GM21515 (cell line): ENCODE results near the gene APBA3.
A peak's percentile ranks its signal among the peaks of the same experiment; 100 is the strongest.
"Not testable (repeated sequence)": the region's sequence is repeated elsewhere in the genome, so short reads cannot be mapped to it uniquely, and the experiment has no call there.

Source experiments
- ATAC-seq: cut with Tn5 transposase; IDR thresholded peaks from one replicate; pipeline ENCODE4 v1.9.1; 2021; ENCODE audit not compliant: unreplicated experiment

APBA3 gene

DNA sequence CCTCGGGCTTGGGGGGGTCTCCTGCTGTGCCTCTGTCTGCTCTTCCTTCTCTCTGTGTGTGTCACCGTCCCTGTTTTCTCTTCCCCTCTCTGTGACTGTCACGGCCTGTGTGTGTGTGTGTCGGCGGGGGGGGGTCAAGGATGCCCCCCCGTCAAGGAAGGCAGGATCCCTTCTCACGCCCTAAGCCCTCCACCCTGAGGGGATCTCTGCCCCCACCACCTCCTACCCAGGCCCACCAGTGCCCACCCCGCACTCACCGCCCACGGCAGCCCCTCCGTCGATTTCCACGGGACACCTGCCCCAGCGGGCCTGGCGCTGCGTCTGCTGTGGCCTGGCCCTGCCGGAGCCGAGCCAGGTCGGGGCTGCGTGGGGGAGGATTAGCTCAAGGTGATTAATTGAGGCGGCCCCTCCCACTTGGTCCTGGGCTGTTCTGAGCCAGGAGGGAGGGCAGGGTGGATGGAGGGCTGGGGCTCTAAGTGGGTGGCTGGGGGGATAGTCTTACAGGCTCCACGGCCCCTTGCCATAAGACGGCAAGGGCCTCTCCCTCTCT, 10.5 kb upstream of the APBA3 start, which contains the start of gene RAX2:
TSS of gene RAX2 (minus strand) at position 323 of the 550 bp plus-strand sequence. CDS start 486 bp downstream, outside the sequence.
- ATAC-seq = no peak

DNA sequence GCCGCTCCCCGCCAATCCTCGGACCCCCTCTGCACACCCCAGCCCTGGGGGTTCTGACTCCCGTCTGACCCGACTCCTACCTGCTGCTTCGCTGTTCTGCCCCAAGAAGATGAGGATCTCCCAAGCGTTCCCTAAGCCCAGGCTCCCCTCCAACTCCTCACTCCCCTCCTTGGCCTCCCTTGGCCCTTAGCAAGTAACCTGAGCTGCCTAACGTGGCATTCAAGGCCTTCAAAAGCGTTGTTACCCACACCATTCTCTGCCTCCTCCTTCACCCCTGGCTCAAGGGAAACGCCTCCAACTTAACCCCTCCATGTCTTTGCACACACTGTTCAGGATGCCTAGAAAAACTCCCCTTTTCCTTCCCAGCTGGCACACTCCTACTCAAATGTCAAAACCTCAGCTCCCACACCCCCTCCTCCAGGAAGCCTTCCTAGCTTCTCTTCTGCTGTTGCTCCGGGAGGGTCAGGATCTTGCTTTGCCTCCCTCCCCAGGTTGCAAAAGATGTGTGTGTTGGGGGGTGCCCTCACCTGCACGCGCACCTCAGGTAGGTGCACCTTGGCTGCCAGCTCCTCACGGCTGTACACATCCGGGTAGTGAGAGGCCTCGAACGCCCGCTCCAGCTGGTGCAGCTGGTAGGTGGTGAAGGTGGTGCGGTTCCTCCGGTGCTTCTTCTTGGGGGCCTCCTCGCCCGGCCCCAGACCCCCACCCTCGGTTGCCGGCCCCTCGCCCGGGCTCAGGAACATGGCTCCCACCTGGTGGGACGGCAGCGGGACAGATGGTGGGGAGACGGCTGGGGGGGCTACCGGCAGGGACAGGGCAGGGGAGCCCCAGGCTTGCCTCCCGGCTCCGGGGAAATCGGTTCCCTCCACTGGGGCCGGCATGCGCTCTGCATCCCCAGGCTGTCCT, 9.8 kb upstream of the APBA3 start:
- no peak for ATAC-seq

DNA sequence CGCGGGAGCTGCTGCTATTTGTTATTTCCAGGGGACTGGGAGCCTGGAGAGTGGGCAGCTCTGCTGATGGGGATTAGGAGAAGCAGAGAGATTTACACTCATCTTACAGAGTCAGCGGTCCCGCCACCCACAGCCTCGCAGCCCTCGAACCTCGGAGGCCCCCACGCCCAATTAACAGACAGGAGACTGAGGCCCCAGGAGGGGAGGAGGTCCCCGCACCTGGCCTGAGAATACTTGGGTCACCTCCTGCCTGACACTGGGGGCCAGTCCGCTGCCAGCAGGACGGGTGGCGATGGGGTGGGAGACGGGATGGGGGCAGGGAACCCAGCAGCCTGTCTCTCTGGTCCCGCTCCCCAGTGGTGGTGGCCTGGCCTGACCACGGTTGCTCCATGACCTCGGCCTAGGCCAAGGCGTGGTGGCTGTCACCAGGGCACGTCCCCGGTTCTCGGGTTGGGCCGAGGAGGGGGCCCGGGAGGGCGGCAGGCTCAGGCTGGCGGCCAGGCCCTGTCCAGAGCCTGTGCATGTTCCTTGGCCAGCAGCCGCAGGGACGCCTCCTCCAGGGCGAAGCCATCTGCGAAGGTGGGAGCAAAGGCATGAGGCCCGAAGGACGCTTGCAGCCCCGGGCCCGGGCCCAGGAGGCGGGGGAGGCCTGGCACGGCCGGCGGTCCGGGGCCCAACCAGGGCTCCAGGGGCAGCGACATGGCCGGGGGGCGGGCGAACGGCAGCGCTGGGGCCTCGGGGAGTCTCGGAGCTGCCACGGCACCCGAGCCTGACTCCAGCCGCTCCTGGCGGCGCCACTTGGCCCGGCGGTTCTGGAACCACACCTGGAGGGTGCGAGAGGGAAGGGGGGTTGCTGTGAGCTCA, 8.9 kb upstream of the APBA3 start:
- ATAC-seq = no peak

DNA sequence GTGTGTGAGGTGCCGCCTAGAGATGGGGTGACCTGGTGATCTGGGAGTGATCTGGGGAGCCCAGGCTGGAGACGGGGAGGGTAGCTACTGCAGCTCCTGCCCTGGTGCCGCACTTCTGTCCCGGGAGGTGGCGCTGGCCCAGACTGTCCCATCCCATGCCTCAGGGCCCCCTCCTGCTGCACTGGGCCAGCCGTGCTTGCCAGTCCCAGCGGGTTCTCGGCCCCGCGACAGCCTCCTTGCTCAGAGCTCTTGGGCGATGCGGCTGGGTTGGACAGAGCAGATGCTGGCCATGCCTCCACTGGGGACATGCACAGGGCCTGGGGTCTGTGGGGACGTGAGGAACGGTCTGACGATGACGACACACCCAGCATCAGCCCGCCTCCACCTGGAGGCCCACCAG, 8.0 kb upstream of the APBA3 start:
- no peak for ATAC-seq

DNA sequence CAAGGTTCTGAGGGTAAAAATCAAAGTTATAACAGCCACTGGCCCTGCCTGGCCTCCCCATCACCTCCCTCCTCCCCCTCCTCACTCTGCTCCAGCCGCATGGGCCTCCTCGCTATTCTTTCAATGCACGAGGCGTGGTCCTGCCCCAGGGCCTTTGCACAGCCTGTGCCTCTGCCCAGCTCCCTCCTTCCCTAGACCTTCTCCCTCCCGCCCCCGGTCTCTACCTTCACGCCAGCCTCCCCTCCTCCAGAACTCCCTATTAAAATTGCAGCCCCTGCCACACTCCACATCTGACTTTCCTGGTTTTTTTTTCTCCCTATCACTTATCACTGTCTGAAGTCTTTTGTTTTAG, 7.2 kb upstream of the APBA3 start:
- ATAC-seq = no peak

DNA sequence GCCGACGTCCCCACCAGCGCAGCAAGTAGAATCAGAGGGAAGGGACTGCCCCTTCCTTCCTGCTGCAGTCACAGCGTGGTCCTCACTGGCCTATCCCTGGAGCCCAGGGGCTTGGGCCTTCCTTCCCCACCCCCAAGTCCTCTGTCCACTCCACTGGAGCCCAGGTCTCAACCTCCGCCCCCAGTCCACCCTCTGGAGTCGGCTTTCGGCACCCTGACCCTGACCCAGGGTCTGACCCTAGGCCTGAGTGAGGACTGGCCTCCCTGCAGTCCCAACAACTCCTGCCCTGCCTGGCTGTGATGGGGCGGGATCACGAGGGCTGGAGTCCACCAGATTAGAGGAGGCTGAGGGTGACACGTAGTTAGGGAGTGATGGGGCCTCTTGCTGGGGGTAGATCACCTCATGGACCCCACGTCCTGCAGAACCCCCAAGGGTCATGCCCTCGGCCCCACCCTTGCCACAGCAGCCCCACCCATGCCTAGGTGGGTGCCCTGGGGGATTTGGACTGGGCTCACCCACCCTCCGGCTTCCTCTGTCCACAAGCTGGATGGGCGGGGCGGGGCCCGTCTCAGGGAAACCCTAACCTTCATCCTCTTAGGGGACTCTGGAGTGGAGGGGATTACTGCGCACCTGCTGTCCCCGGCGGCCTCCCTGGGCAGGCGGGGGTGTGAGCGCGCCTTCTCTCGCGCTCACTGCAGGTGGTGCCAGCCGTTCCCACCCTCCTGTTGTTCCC, 6.7 kb upstream of the APBA3 start:
- ATAC-seq = no peak

DNA sequence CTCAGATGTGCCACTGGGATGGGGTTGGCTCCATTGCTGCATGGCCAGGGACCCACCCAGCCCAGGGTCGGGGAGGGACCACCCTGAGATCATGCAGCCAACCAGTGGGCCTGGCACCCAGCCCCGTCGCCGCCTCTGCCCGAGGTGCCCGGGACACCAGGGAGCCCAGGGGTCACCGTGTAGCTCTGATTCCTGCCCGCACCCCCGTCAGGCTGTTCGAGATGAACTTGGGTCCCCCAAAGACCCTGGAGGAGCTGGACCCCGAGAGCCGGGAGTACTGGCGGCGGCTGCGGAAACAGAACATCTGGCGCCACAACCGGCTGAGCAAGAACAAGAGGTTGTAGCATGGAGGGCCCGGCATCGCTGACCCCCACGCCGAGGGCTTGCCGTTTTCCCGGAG, 5.6 kb upstream of the APBA3 start:
- ATAC-seq = no peak

DNA sequence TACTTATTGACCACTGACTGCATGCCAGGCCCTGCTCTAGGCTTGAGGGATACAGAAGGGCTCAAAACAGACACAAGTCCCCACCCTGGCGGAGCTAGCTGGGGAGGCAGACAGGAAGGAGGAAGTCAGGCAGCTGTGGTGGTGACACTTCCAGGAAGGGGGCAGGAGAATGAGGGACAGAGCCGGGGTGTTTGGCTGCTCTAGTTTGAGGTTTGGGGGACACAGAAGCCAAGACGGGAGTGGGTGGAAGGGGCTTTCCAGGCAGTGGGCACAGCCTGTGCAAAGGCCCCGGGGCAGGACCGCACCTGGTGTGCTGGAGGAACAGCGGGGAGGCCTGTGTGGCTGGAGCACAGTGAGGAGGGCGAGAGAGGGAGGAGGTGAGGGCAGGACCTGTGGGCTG, 5.0 kb upstream of the APBA3 start:
- ATAC-seq = no peak

DNA sequence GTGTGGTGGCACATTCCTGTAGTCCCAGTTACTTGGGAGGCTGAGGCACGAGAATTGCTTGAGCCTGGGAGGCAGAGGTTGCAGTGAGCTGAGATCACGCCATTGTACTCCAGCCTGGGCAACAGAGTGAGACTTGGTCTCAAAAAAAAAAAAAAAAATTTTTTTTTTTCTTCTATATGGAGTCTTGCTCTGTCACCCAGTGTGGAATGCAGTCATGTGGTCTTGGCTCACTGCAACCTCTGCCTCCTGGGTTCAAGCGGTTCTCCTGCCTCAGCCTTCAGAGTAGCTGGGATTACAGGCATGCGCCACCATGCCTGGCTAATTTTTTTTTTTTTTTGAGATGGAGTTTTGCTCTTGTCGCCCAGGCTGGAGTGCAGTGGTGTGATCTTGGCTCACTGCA, 4.3 kb upstream of the APBA3 start:
- not testable (repeated sequence) for ATAC-seq

DNA sequence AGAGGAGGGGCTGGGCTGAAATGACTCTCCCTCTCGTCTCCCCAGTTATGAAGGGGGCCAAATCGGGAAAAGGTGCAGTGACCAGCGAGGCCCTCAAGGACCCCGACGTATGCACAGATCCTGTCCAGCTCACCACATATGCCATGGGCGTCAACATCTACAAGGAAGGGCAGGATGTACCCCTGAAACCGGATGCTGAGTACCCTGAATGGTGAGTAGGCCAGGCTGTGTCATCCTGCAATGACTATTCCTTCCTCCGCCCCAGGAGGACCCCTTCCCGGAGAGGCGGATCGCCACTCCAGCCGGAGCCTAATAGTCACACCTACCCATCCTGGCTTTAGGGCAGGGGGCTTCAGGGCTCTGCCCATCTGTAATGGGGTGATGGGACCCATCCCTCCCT, 3.6 kb upstream of the APBA3 start:
- no peak for ATAC-seq

DNA sequence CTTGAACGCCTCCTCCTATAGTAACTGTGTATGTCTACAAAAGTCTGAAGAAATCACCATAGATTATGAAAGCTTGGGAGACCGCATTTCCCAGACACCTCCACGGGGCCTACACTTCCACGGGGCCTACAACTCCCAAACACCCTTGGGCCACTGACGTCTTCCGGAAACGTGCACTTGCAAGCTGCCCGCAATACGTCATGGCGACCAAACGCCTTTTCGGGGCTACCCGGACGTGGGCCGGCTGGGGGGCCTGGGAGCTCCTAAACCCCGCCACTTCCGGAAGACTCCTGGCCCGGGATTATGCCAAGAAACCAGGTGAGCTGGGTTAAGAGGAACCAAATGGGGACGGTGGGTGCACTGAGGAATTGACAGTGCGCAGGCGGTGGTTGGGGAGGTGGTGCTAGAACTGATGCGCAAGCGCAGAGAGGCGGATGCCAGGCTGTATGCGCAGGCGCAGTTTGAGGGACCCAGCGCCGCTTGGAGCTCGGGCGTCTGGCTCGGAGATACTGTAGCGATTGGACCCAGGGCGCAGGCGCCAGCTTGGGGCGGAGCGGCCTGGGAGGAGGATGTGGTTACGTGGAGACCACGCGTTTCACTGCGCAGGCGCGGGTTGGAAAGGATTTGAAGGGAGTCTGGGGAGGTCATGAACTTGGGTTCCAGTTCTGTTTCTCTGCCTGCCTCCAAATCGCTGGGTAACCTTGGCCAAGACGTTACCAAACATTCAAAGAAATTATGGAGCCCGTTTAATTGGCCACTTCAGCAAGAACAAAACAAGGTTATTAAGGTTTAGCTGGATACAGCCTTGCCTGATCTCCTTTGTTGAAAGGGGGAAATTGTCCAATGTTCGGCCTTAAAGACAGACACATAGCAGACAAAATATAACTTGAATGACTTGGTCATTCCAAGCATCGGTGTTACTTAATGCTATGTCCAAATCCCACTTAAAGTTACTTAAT, 1.3 kb upstream of the APBA3 start, which contains the start of gene MRPL54:
TSS of gene MRPL54 (plus strand) at position 182 of the 959 bp plus-strand sequence. CDS start at position 201, 19 bp downstream.
- ATAC-seq = peak; percentile 65

DNA sequence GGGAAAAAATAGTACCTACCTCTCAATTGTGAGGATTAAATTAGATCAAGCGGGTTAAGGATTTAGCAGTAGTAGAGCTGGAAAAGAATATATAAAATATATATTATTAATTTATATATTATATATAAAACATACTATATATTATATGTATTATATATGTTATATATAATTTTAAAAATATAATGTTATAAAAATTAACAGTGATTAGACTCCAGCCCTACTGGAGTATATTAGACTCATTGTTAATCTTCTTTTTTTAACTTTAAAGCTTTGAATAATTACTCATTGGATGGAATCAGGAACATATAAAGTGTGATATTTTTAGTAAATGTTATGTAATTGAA, 610 bp upstream of the APBA3 start:
- ATAC-seq = no peak

DNA sequence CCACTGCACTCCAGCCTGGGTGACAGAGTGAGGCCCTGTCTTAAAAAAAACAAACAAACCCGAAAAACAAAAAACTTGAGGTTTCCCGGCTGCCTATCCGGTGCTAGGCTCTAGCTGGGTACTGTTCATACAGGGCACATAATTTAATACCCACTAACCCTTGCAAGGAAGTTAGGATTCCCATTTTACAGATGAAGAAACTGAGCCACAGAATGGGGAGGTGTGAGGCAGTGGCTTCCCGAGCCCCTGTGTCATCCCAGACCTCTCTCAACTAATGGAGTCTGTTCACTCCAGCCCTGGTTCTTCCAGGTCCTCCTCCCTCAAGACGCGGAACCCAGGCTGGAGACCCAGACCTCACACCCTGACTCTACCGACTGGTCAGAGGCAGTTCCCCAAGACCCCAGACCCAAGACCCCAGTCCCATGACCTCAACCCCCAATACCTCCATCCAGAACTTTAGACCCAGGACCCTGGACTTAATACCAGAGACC, 576 bp downstream of the APBA3 start:
- no peak for ATAC-seq

DNA sequence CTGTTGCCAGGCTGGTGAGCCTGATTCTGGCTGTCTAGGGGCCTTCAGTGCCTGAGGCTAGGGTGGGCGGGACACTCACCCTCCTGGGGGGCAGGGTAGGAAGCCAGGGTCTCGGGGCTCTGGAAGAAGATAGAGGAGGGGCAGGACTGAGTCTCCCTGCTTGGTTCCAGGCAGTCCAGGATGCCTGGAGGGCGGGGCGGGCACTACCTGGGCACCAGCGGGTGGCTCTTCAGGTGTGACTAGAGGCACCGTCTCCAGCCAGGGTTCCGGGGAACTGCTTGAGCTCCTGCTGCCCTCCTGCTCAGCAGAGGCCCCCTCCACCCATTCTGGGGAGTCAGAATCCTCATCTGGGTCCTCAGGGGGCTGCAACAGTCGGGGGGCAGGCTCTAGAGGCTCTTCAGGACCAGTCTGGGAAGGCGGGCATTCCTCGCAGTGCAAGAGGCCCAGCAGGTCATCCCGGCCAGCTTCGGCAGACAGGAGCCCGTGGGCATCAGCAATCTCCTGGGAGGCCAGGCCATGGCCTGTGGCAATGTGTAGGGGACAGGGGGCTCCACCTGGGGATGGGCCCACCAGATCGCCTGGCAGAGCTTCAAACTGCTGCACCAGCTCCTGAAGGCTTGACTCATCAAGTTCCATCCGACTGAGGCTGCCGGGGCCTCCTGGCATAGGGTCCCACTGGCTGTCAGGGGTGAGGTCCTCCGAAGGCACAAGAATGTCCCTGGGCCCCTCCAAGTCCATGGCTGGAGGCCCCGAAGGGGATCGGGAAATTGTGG, 1.8 kb downstream of the APBA3 start:
- no peak for ATAC-seq

DNA sequence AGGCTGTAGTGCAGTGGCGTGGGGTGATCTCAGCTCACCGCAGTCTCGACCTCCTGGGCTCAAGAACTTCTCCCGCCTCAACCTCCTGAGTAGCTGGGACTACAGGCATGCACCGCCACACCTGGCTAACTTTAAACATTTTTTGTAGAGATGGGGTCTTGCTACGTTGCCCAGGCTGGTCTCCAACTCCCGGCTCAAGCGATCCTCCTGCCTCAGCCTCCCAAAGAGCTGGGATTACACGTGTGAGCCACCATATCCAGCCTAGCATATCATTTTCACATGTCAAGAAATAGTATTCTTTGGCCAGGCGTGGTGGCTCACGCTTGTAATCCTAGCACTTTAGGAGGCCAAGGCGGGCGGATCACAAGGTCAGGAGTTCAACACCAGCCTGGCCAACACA, 3.2 kb downstream of the APBA3 start:
- ATAC-seq = not testable (repeated sequence)

DNA sequence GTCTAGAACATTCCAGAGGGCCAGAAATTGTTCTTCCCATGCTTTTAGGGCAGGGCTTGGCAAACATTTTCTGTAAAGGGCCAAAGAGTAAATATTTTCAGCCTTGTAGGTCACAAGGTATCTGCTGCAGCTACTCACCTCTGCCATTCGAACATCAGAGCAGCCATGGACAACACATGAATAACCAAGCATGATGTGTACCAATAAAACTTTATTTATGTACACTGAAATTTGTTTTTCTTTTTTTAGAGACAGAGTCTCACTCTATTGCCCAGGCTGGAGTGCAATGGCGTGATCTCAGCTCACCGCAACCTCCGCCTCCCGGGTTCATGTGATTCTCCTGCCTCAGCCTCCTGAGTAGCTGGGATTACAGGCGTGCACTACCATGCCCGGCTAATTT, 3.8 kb downstream of the APBA3 start:
- not testable (repeated sequence) for ATAC-seq

DNA sequence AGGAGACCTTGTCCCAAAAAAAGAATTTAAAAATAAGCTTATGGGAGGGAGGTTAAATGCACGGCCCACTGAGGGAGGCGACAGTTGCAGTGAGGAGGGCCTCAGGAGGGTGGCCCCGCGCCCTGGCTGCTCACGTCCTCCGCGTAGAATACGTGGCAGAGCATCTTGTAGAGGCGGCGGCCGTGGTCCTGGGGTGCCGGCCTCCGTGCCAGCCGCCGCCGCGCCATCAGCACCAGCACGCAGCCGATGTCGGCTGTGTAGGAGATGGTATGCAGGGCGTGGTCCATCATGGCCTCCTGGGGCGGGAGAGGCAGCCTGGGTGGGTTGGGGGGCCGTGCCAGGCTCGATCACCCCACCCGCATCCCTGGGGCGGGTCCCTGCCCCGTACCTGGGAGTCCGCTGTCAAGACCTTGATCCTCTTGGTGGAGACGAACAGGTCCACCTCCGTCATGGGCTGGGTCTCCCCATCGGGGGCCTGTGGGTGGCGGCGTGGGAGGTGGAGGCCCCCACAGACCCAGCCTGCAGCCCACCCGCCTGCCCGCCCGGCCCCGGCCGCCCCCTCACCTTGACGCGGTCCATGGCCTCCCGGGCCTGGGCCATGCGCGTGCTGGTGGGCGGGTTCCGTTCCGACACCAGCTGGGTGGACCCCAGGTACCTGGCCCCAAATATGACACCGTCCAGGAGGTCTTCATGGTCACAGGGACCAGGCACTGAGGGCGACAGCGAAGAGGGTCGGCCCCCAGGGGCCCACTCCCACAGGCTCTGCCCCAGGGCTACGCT, 7.7 kb downstream of the APBA3 start:
- no peak for ATAC-seq

DNA sequence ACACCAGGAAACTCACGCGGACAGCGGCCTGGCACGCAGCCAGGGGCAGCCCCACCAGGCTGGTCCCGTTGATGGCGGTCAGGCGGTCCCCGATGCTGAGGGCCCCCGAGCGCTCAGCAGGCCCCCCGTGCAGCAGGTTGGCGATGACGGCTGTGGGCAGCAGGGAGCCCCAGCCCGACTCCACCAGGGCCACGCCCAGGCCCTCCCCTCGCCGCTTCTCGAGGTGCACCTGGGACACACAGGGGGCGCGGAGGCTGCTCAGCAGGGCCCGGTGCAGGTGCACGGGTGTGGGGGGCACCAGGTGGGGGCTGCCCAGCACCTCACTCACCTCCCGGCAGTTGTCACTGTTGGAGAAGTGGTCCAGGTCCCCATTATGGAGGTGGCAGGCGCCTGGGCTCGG, 9.0 kb downstream of the APBA3 start:
- ATAC-seq = no peak
